ENCODE results near the gene SORCS2.

Gene SORCS2

GRCh38 chr4:7356667-7357310 is 164.5 kb downstream of the SORCS2 start:
- Histone ChIP-seq H3K4me1 (ENCODE audit: control insufficient read depth, insufficient read depth, low read length) (no peaks in the 10 kb centered on the region), H3K27ac (ENCODE audit: low read depth, low read length) (no peak overlapping the region), H3K4me3 (ENCODE audit: low read depth, low read length) (no peak overlapping the region)

GRCh38 chr4:7357323-7357722 is 165.0 kb downstream of the SORCS2 start:
- H3K9ac ChIP-seq (ENCODE audit: low read depth, low read length), result no peak overlapping the region
- H3K27ac ChIP-seq (ENCODE audit: low read depth, low read length), result no peak overlapping the region
- H3K9me3 ChIP-seq (ENCODE audit: control insufficient read depth, insufficient read depth, low read length), result no peaks in the 10 kb centered on the region
- H3K4me1 ChIP-seq (ENCODE audit: control insufficient read depth, insufficient read depth, low read length), result no peaks in the 10 kb centered on the region
- no peaks in the 10 kb centered on the region for H3K36me3 ChIP-seq (ENCODE audit: control insufficient read depth, insufficient read depth, low read length)
- no peaks in the 10 kb centered on the region for H3K27me3 ChIP-seq (ENCODE audit: control insufficient read depth, insufficient read depth, low read length)
- H3K4me3 ChIP-seq (ENCODE audit: low read depth, low read length), result no peak overlapping the region

More at GRCh38 chr4:7356667-7357310, 164.5 kb downstream of the SORCS2 start:
- Histone ChIP-seq H3K9ac (ENCODE audit: low read depth, low read length) (no peak overlapping the region), H3K9me3 (ENCODE audit: control insufficient read depth, insufficient read depth, low read length) (no peaks in the 10 kb centered on the region), H3K36me3 (ENCODE audit: control insufficient read depth, insufficient read depth, low read length) (no peaks in the 10 kb centered on the region), H3K27me3 (ENCODE audit: control insufficient read depth, insufficient read depth, low read length) (no peaks in the 10 kb centered on the region)

- H3K27me3 ChIP-seq (ENCODE audit: control insufficient read depth, insufficient read depth, low read length), result no peaks in the 10 kb centered on the region
Observed at GRCh38 chr4:7358100-7358735, 165.9 kb downstream of the SORCS2 start.

GRCh38 chr4:7359400-7360062 is 167.2 kb downstream of the SORCS2 start:
- Histone ChIP-seq H3K27ac (ENCODE audit: low read depth, low read length) (no peak overlapping the region), H3K36me3 (ENCODE audit: control insufficient read depth, insufficient read depth, low read length) (no peaks in the 10 kb centered on the region), H3K9ac (ENCODE audit: low read depth, low read length) (no peak overlapping the region), H3K9me3 (ENCODE audit: control insufficient read depth, insufficient read depth, low read length) (no peaks in the 10 kb centered on the region), H3K4me1 (ENCODE audit: control insufficient read depth, insufficient read depth, low read length) (no peaks in the 10 kb centered on the region), H3K27me3 (ENCODE audit: control insufficient read depth, insufficient read depth, low read length) (no peaks in the 10 kb centered on the region), H3K4me3 (ENCODE audit: low read depth, low read length) (no peak overlapping the region)

More at GRCh38 chr4:7358100-7358735, 165.9 kb downstream of the SORCS2 start:
- H3K9me3 ChIP-seq (ENCODE audit: control insufficient read depth, insufficient read depth, low read length), result no peaks in the 10 kb centered on the region
- H3K4me1 ChIP-seq (ENCODE audit: control insufficient read depth, insufficient read depth, low read length), result no peaks in the 10 kb centered on the region
- no peak overlapping the region for H3K27ac ChIP-seq (ENCODE audit: low read depth, low read length)
- H3K4me3 ChIP-seq (ENCODE audit: low read depth, low read length), result no peak overlapping the region
- H3K36me3 ChIP-seq (ENCODE audit: control insufficient read depth, insufficient read depth, low read length), result no peaks in the 10 kb centered on the region
- H3K9ac ChIP-seq (ENCODE audit: low read depth, low read length), result no peak overlapping the region

- Histone ChIP-seq H3K27me3 (ENCODE audit: control insufficient read depth, insufficient read depth, low read length) (no peaks in the 10 kb centered on the region), H3K36me3 (ENCODE audit: control insufficient read depth, insufficient read depth, low read length) (no peaks in the 10 kb centered on the region), H3K9me3 (ENCODE audit: control insufficient read depth, insufficient read depth, low read length) (no peaks in the 10 kb centered on the region), H3K9ac (ENCODE audit: low read depth, low read length) (no peak overlapping the region), H3K27ac (ENCODE audit: low read depth, low read length) (no peak overlapping the region), H3K4me1 (ENCODE audit: control insufficient read depth, insufficient read depth, low read length) (no peaks in the 10 kb centered on the region), H3K4me3 (ENCODE audit: low read depth, low read length) (no peak overlapping the region)
Observed at GRCh38 chr4:7360806-7361205, 168.5 kb downstream of the SORCS2 start.

GRCh38 chr4:7361280-7361895 is 169.1 kb downstream of the SORCS2 start:
- H3K27ac ChIP-seq (ENCODE audit: low read depth, low read length), result no peak overlapping the region
- H3K36me3 ChIP-seq (ENCODE audit: control insufficient read depth, insufficient read depth, low read length), result no peaks in the 10 kb centered on the region
- H3K9me3 ChIP-seq (ENCODE audit: control insufficient read depth, insufficient read depth, low read length), result no peaks in the 10 kb centered on the region
- H3K4me1 ChIP-seq (ENCODE audit: control insufficient read depth, insufficient read depth, low read length), result no peaks in the 10 kb centered on the region
- H3K4me3 ChIP-seq (ENCODE audit: low read depth, low read length), result no peak overlapping the region
- H3K27me3 ChIP-seq (ENCODE audit: control insufficient read depth, insufficient read depth, low read length), result no peaks in the 10 kb centered on the region
- H3K9ac ChIP-seq (ENCODE audit: low read depth, low read length), result no peak overlapping the region

GRCh38 chr4:7362341-7362740 is 170.0 kb downstream of the SORCS2 start:
- Histone ChIP-seq H3K27me3 (ENCODE audit: control insufficient read depth, insufficient read depth, low read length) (no peaks in the 10 kb centered on the region), H3K36me3 (ENCODE audit: control insufficient read depth, insufficient read depth, low read length) (no peaks in the 10 kb centered on the region), H3K4me3 (ENCODE audit: low read depth, low read length) (no peak overlapping the region), H3K9me3 (ENCODE audit: control insufficient read depth, insufficient read depth, low read length) (no peaks in the 10 kb centered on the region), H3K4me1 (ENCODE audit: control insufficient read depth, insufficient read depth, low read length) (no peaks in the 10 kb centered on the region), H3K27ac (ENCODE audit: low read depth, low read length) (no peak overlapping the region), H3K9ac (ENCODE audit: low read depth, low read length) (no peak overlapping the region)

- Histone ChIP-seq H3K9ac (ENCODE audit: low read depth, low read length) (no peak overlapping the region), H3K27me3 (ENCODE audit: control insufficient read depth, insufficient read depth, low read length) (no peaks in the 10 kb centered on the region), H3K27ac (ENCODE audit: low read depth, low read length) (no peak overlapping the region), H3K9me3 (ENCODE audit: control insufficient read depth, insufficient read depth, low read length) (no peaks in the 10 kb centered on the region), H3K4me1 (ENCODE audit: control insufficient read depth, insufficient read depth, low read length) (no peaks in the 10 kb centered on the region), H3K4me3 (ENCODE audit: low read depth, low read length) (no peak overlapping the region), H3K36me3 (ENCODE audit: control insufficient read depth, insufficient read depth, low read length) (no peaks in the 10 kb centered on the region)
Observed at GRCh38 chr4:7362862-7363430, 170.6 kb downstream of the SORCS2 start.

GRCh38 chr4:7364979-7365378 is 172.6 kb downstream of the SORCS2 start:
- Histone ChIP-seq H3K36me3 (ENCODE audit: control insufficient read depth, insufficient read depth, low read length) (no peaks in the 10 kb centered on the region), H3K4me3 (ENCODE audit: low read depth, low read length) (no peak overlapping the region), H3K9ac (ENCODE audit: low read depth, low read length) (no peak overlapping the region), H3K27ac (ENCODE audit: low read depth, low read length) (no peak overlapping the region), H3K27me3 (ENCODE audit: control insufficient read depth, insufficient read depth, low read length) (no peaks in the 10 kb centered on the region), H3K9me3 (ENCODE audit: control insufficient read depth, insufficient read depth, low read length) (no peaks in the 10 kb centered on the region), H3K4me1 (ENCODE audit: control insufficient read depth, insufficient read depth, low read length) (no peaks in the 10 kb centered on the region)

GRCh38 chr4:7365462-7366179 is 173.3 kb downstream of the SORCS2 start:
- Histone ChIP-seq H3K27ac (ENCODE audit: low read depth, low read length) (no peak overlapping the region), H3K36me3 (ENCODE audit: control insufficient read depth, insufficient read depth, low read length) (no peaks in the 10 kb centered on the region), H3K4me3 (ENCODE audit: low read depth, low read length) (no peak overlapping the region), H3K9me3 (ENCODE audit: control insufficient read depth, insufficient read depth, low read length) (no peaks in the 10 kb centered on the region), H3K9ac (ENCODE audit: low read depth, low read length) (no peak overlapping the region), H3K4me1 (ENCODE audit: control insufficient read depth, insufficient read depth, low read length) (no peaks in the 10 kb centered on the region), H3K27me3 (ENCODE audit: control insufficient read depth, insufficient read depth, low read length) (no peaks in the 10 kb centered on the region)

Data from HUES48 (cell line).